ENCODE results near the gene PIKFYVE.

DNA sequence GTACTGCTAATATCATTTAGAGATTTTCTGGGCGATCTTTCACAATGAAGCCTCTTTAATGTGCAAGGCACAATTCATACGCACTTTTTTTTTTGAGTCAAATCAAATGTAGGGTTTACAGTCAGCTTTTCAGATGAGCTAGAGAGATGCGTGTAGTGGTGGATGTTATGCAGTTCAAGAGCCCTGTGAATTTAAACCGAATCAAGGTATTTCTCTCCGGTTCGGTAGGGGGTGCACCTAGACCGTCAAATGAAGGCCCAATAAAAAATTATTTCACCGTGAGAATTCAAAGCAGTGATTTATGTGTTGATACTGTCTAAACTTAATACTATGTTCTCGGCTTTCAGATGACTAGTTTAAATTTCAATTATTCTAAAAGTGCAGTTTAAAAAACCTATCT is 141.6 kb downstream of the PIKFYVE start:
- TF ChIP-seq CREB1 (IDR thresholded peaks at IDR 0.05; ENCODE audit: low read depth) (no peak), TAF1 (IDR thresholded peaks at IDR 0.05; ENCODE audit: low read depth) (no peak), TCF12 (IDR thresholded peaks at IDR 0.05; ENCODE audit: low read depth) (no peak), MAX (IDR thresholded peaks at IDR 0.05) (no peak), EP300 (IDR thresholded peaks at IDR 0.05; ENCODE audit: borderline replicate concordance) (no peak), REST (IDR thresholded peaks at IDR 0.05; ENCODE audit: low read depth) (no peak), EGR1 (IDR thresholded peaks at IDR 0.05) (no peak), NFIC (IDR thresholded peaks at IDR 0.05) (no peak), TEAD4 (IDR thresholded peaks at IDR 0.05) (no peak), YY1 (IDR thresholded peaks at IDR 0.05; ENCODE audit: low read depth) (no peak), USF1 (IDR thresholded peaks at IDR 0.05) (no peak), FOXM1 (IDR thresholded peaks at IDR 0.05; ENCODE audit: borderline replicate concordance, low read depth) (no peak)

Data from Ishikawa (cell line).